ENCODE results near the gene FNDC11.

DNA sequence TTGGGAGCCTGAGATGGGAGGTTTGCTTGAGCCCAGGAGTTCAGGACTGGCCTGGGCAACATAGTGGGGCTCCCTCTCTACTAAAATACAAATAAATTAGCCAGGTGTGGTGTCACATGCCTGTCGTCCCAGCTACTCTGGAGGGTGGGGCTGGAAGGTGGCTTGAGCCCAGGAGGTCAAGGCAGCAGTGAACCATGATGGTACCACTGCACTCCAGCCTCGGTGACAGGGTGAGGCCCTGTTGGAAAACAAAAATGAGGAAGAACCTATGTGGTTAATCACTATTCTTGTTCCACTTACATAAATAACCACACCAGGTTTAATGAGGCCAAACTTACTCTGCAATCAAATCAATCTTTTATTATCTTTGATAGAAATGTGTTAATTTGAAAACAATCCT, 28.0 kb upstream of the FNDC11 start:
- TF ChIP-seq, protein P1, sequence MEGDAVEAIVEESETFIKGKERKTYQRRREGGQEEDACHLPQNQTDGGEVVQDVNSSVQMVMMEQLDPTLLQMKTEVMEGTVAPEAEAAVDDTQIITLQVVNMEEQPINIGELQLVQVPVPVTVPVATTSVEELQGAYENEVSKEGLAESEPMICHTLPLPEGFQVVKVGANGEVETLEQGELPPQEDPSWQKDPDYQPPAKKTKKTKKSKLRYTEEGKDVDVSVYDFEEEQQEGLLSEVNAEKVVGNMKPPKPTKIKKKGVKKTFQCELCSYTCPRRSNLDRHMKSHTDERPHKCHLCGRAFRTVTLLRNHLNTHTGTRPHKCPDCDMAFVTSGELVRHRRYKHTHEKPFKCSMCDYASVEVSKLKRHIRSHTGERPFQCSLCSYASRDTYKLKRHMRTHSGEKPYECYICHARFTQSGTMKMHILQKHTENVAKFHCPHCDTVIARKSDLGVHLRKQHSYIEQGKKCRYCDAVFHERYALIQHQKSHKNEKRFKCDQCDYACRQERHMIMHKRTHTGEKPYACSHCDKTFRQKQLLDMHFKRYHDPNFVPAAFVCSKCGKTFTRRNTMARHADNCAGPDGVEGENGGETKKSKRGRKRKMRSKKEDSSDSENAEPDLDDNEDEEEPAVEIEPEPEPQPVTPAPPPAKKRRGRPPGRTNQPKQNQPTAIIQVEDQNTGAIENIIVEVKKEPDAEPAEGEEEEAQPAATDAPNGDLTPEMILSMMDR (conservative IDR thresholded peaks at IDR 0.05; ENCODE audit: low read depth, low read length): no peak
- TF ChIP-seq EZH2phosphoT487 (IDR thresholded peaks at IDR 0.05; ENCODE audit: borderline replicate concordance, low read length) (no peak), EZH2 (IDR thresholded peaks at IDR 0.05; ENCODE audit: low read length, unreplicated experiment) (no peak)
